H1 (cell line): ENCODE results near the gene UQCRQ. TPM values are rescaled to one million over a fixed set of nuclear protein-coding genes. Genes with fewer than 3 reads are reported as not detected.

Experiments
- CTCF ChIA-PET: fragments of 300-600 bp; sonication (Branson Sonifier 250); formaldehyde crosslinking; loops from one replicate; lab custom pipeline; 2021; ENCODE audit not compliant: partially characterized antibody; lab: Charles Lee
- POLR2A ChIA-PET: fragments of 300-600 bp; sonication (Branson Sonifier 250); formaldehyde crosslinking; loops from one replicate; lab custom pipeline; 2021; ENCODE audit warnings: inconsistent platforms; ENCODE audit not compliant: partially characterized antibody; lab: Charles Lee
- DNase-seq, 2 experiments: peaks; one replicate each; pipeline versions ENCODE4 v3.0.0 to v3.0.0-alpha.2; 2010 to 2022; ENCODE audit warnings: low spot score in 2 of 2, low read depth in 1 of 2, mixed read lengths in 1 of 2
- FAIRE-seq: peaks from 2 replicates; lab custom pipeline; 2011; peaks lifted over from hg19 to GRCh38; lab: Jason Lieb, UNC
- H2AFZ ChIP-seq: 2 replicates; pipeline ENCODE4 v1.8.1; 2012; ENCODE audit warnings: low read length, inconsistent platforms
- H2AK5ac ChIP-seq: 2 replicates; pipeline ENCODE4 v1.6.1; 2013; ENCODE audit warnings: low read depth, low read length
- H2BK120ac ChIP-seq: replicated peaks from 2 replicates; pipeline ENCODE3; 2013; ENCODE audit warnings: low read depth, low read length, inconsistent platforms
- H2BK12ac ChIP-seq: 2 replicates; pipeline ENCODE4 v1.6.1; 2013; ENCODE audit warnings: low read depth, low read length
- H2BK15ac ChIP-seq: 2 replicates; pipeline ENCODE4 v1.6.1; 2013; ENCODE audit warnings: low read length
- H2BK20ac ChIP-seq: 2 replicates; pipeline ENCODE4 v1.6.1; 2013; ENCODE audit warnings: low read length
- H2BK5ac ChIP-seq: 2 replicates; pipeline ENCODE4 v1.6.1; 2013; ENCODE audit warnings: low read depth, low read length
- H3K14ac ChIP-seq: 2 replicates; pipeline ENCODE4 v1.6.1; 2013; ENCODE audit warnings: inconsistent platforms; ENCODE audit not compliant: insufficient read length
- H3K18ac ChIP-seq: 2 replicates; pipeline ENCODE4 v1.6.1; 2013; ENCODE audit warnings: low read length; ENCODE audit errors: extremely low read depth
- H3K23ac ChIP-seq: 2 replicates; pipeline ENCODE4 v1.6.1; 2013; ENCODE audit warnings: inconsistent platforms; ENCODE audit not compliant: insufficient read length
- H3K23me2 ChIP-seq: 2 replicates; pipeline ENCODE4 v1.6.1; 2013; ENCODE audit warnings: low read depth, low read length
- H3K27ac ChIP-seq: 2 replicates; pipeline ENCODE4 v1.6.1; 2011; ENCODE audit warnings: low read depth, low read length, inconsistent platforms
- H3K27me3 ChIP-seq, 4 experiments: replicated peaks in 1 of 4; 1 replicate in 1 of 4; 2 replicates in 3 of 4; pipeline versions ENCODE4 v1.6.1 to v1.8.1; 2011 to 2013; ENCODE audit warnings: low read length in 3 of 4, mild to moderate bottlenecking in 3 of 4, inconsistent platforms in 2 of 4, mixed read lengths in 2 of 4, moderate library complexity in 1 of 4; ENCODE audit not compliant: control insufficient read depth in 3 of 4, insufficient read depth in 3 of 4; ENCODE audit errors: extremely low read depth in 1 of 4
- H3K36me3 ChIP-seq, 4 experiments: 2 replicates each; pipeline versions ENCODE4 v1.6.1 to v1.8.1; 2011 to 2013; ENCODE audit warnings: mild to moderate bottlenecking in 4 of 4, low read length in 3 of 4, moderate library complexity in 2 of 4, control low read depth in 1 of 4, inconsistent platforms in 1 of 4; ENCODE audit not compliant: insufficient read depth in 4 of 4, control insufficient read depth in 2 of 4
- H3K4ac ChIP-seq: replicated peaks from 2 replicates; pipeline ENCODE3; 2013; ENCODE audit warnings: low read length, low read depth, mixed read lengths, inconsistent platforms; ENCODE audit not compliant: insufficient read length
- H3K4me1 ChIP-seq, 4 experiments: replicated peaks in 1 of 4; 1 replicate in 1 of 4; 2 replicates in 3 of 4; pipeline versions ENCODE4 v1.6.1 to v1.8.1; 2011 to 2013; ENCODE audit warnings: low read length in 3 of 4, inconsistent platforms in 2 of 4, mixed read lengths in 1 of 4; ENCODE audit not compliant: insufficient read depth in 4 of 4, control insufficient read depth in 3 of 4
- H3K4me2 ChIP-seq, 2 experiments: 2 replicates each; pipeline versions ENCODE4 v1.6.1 to v1.8.1; 2011 to 2013; ENCODE audit warnings: low read depth in 2 of 2, low read length in 2 of 2, control low read depth in 1 of 2, inconsistent platforms in 1 of 2, mild to moderate bottlenecking in 1 of 2; ENCODE audit not compliant: insufficient read depth in 1 of 2
- H3K4me3 ChIP-seq, 4 experiments: fragments of 200-600, 300-600 bp in 1 of 4; sonication (generic), shearing (Covaris generic), sonication (Bioruptor Twin) in 1 of 4; 2 replicates each; pipeline versions ENCODE4 v1.5.1 to v1.8.1; 2011 to 2016; ENCODE audit warnings: low read length in 4 of 4, low read depth in 3 of 4, control low read depth in 2 of 4, inconsistent platforms in 2 of 4, mild to moderate bottlenecking in 2 of 4, mixed read lengths in 1 of 4, moderate library complexity in 1 of 4; ENCODE audit not compliant: insufficient read depth in 2 of 4; ENCODE audit errors: extremely low read depth in 1 of 4
- H3K56ac ChIP-seq: replicated peaks from 2 replicates; pipeline ENCODE3; 2013; ENCODE audit warnings: low read depth, mild to moderate bottlenecking, mixed read lengths, low read length, inconsistent platforms; ENCODE audit not compliant: insufficient read length
- H3K79me1 ChIP-seq: 2 replicates; pipeline ENCODE4 v1.6.1; 2013; ENCODE audit warnings: low read depth, low read length, control low read depth
- H3K79me2 ChIP-seq, 2 experiments: 2 replicates each; pipeline versions ENCODE4 v1.6.1 to v1.8.1; 2012 to 2013; ENCODE audit warnings: low read length in 2 of 2, mild to moderate bottlenecking in 2 of 2, inconsistent platforms in 1 of 2; ENCODE audit not compliant: insufficient read depth in 2 of 2, control insufficient read depth in 1 of 2
- H3K9ac ChIP-seq, 4 experiments: replicated peaks in 1 of 4; 1 replicate in 1 of 4; 2 replicates in 3 of 4; pipeline versions ENCODE4 v1.6.1 to v1.8.1; 2011 to 2013; ENCODE audit warnings: low read depth in 3 of 4, low read length in 3 of 4, control low read depth in 2 of 4, mild to moderate bottlenecking in 2 of 4, moderate library complexity in 2 of 4, inconsistent platforms in 1 of 4; ENCODE audit errors: extremely low read depth in 1 of 4
- H3K9me3 ChIP-seq, 2 experiments: 2 replicates each; pipeline versions ENCODE4 v1.6.1 to v1.8.1; 2012 to 2013; ENCODE audit warnings: mild to moderate bottlenecking in 2 of 2, moderate library complexity in 2 of 2, control low read depth in 1 of 2, inconsistent platforms in 1 of 2, low read depth in 1 of 2, low read length in 1 of 2, mixed read lengths in 1 of 2; ENCODE audit not compliant: insufficient read depth in 2 of 2
- H4K20me1 ChIP-seq, 2 experiments: replicated peaks in 1 of 2; 2 replicates each; pipeline versions ENCODE3 to v1.8.1; 2011 to 2013; ENCODE audit warnings: inconsistent platforms in 2 of 2, low read length in 2 of 2, mild to moderate bottlenecking in 1 of 2; ENCODE audit not compliant: insufficient read depth in 2 of 2, control insufficient read depth in 1 of 2
- H4K5ac ChIP-seq: 2 replicates; pipeline ENCODE4 v1.6.1; 2013; ENCODE audit warnings: low read length, low read depth, mixed read lengths, inconsistent platforms; ENCODE audit not compliant: insufficient read length
- H4K8ac ChIP-seq: 2 replicates; pipeline ENCODE4 v1.8.0; 2013; ENCODE audit warnings: mild to moderate bottlenecking, moderate library complexity, low read length, inconsistent platforms; ENCODE audit not compliant: insufficient read depth; ENCODE audit errors: extremely low read depth
- H4K91ac ChIP-seq: replicated peaks from 2 replicates; pipeline ENCODE3; 2013; ENCODE audit warnings: low read length, mixed read lengths, inconsistent platforms; ENCODE audit not compliant: insufficient read length
- BACH1 ChIP-seq: IDR thresholded peaks from 2 replicates; pipeline ENCODE4 v1.6.1; 2012; ENCODE audit warnings: low read length, improper control_type of control experiment
- BCL11A ChIP-seq, 2 experiments: IDR thresholded peaks; one replicate each; pipeline ENCODE4 v1.6.1; 2011; ENCODE audit warnings: low read depth in 2 of 2, low read length in 2 of 2, mild to moderate bottlenecking in 2 of 2
- CBX5 ChIP-seq: fragments of 300-800, 300-1000 bp; sonication (generic); IDR thresholded peaks from 2 replicates; pipeline ENCODE4 v1.7.1; 2016; ENCODE audit warnings: antibody characterized with exemption, low read length, low read depth
- CTCF ChIP-seq, 3 experiments: IDR thresholded peaks; 1 replicate in 2 of 3; 2 replicates in 1 of 3; pipeline versions ENCODE4 v1.5.1 to v1.6.1; 2011; ENCODE audit warnings: low read length in 3 of 3, mild to moderate bottlenecking in 3 of 3, inconsistent platforms in 2 of 3, low read depth in 1 of 3, moderate library complexity in 1 of 3; ENCODE audit not compliant: insufficient read depth in 1 of 3; ENCODE audit errors: control extremely low read depth in 1 of 3
- E2F6 ChIP-seq: IDR thresholded peaks from 2 replicates; pipeline ENCODE4 v1.6.1; 2012; ENCODE audit warnings: inconsistent platforms
- EGR1 ChIP-seq: IDR thresholded peaks from 2 replicates; pipeline ENCODE4 v1.6.1; 2011; ENCODE audit warnings: low read depth, low read length, borderline replicate concordance
- GTF2F1 ChIP-seq: IDR thresholded peaks from 2 replicates; pipeline ENCODE4 v1.6.1; 2012; ENCODE audit warnings: low read depth, low read length, improper control_type of control experiment, borderline replicate concordance
- RFX5 ChIP-seq: IDR thresholded peaks from 2 replicates; pipeline ENCODE4 v1.6.1; 2011; ENCODE audit warnings: low read depth, low read length, improper control_type of control experiment, borderline replicate concordance
- SP2 ChIP-seq: IDR thresholded peaks from 2 replicates; pipeline ENCODE4 v1.6.1; 2012; ENCODE audit warnings: mild to moderate bottlenecking, low read length, inconsistent platforms
- SRF ChIP-seq: IDR thresholded peaks from 2 replicates; pipeline ENCODE4 v1.6.1; 2011; ENCODE audit warnings: mild to moderate bottlenecking, low read depth, low read length, moderate library complexity
- TAF1 ChIP-seq: IDR thresholded peaks from 2 replicates; pipeline ENCODE4 v1.6.1; 2011; ENCODE audit warnings: mild to moderate bottlenecking, low read depth, low read length
- WGBS, 2 experiments: shearing (Covaris generic) in 1 of 2; methylation state at CpG; one replicate each; pipeline versions ENCODE4 v1.1.6 to v1.1.7; 2013 to 2015; ENCODE audit warnings: low lambda C conversion rate in 2 of 2, mixed read lengths in 2 of 2, inconsistent platforms in 1 of 2, low coverage in 1 of 2, missing lambda C conversion rate in 1 of 2; ENCODE audit not compliant: insufficient replicate concordance in 2 of 2, insufficient coverage in 1 of 2, insufficient read length in 1 of 2; ENCODE audit errors: extremely low coverage in 1 of 2, missing lambda C conversion rate in 1 of 2; 5-methylcytosine and 5-hydroxymethylcytosine counted together
- polyA plus RNA-seq, 7 experiments: library from polyadenylated mRNA; depleted of rRNA in 3 of 7; stranded (reverse) in 5 of 7; unstranded in 2 of 7; fragments of >200 nt in 5 of 7; fragments of 200-250 nt in 2 of 7; gene quantifications; 1 replicate in 5 of 7; 2 replicates in 1 of 7; 4 replicates in 1 of 7; pipeline versions ENCODE4 v1.2.1 to v1.2.3, GENCODE V29; 2011 to 2013; ENCODE audit warnings: missing spikeins in 2 of 7, mixed read lengths in 2 of 7
- total RNA-seq: library from RNA; stranded (reverse); fragmentation: NEBNext Ultra II Directional; extraction: Animal tissue kit (Norgen Biotek cat#: 25700); gene quantifications from 2 replicates; pipeline ENCODE4 v1.2.1, GENCODE V29; 2021

UQCRQ gene
- total and polyA plus RNA-seq, 2 of the 8 experiments (the other 6 are each of a cell fraction or from before 2014, with no cell fraction given): 177 to 293 TPM

GRCh38 chr5:132915681-132916080, 49.2 kb downstream of the UQCRQ start:
- peaks cover 2 to 3% of the 10 kb centered on the region in 2 experiments for H4K20me1 ChIP-seq
- POLR2A ChIA-PET: no interaction called here

More at GRCh38 chr5:132915681-132916080, 49.2 kb downstream of the UQCRQ start:
- no peak for DNase-seq
- no peak overlapping the region for H2BK5ac ChIP-seq
- no peak overlapping the region for H3K9ac ChIP-seq
- no peaks in the 10 kb centered on the region for H3K27me3 ChIP-seq
- H3K9me3 ChIP-seq: no peaks in the 10 kb centered on the region
- H3K79me1 ChIP-seq: no peaks in the 10 kb centered on the region; the same call in 1 of the 2 replicates
- H2AFZ ChIP-seq: no peak overlapping the region
- H2BK20ac ChIP-seq: no peak overlapping the region
- no peak overlapping the region for H3K4ac ChIP-seq
- H3K27ac ChIP-seq: no peak overlapping the region
- peaks cover 0 to 6% of the 10 kb centered on the region in 2 experiments; a peak in 2 of 4 replicates for H3K79me2 ChIP-seq
- H2BK12ac ChIP-seq: no peak overlapping the region
- H3K18ac ChIP-seq: no peak overlapping the region
- CTCF ChIA-PET: no interaction called here
- peaks cover 0 to 29% (median 2%) of the 10 kb centered on the region in 4 experiments; a peak in 3 of 8 replicates for H3K36me3 ChIP-seq
- H4K8ac ChIP-seq: no peak overlapping the region
- H2AK5ac ChIP-seq: no peak overlapping the region
- H3K4me3 ChIP-seq: no peak overlapping the region
- no peak overlapping the region for H4K5ac ChIP-seq
- 94% methylated on average over 5 of the region's 5 CpGs; no CpG with 5 or more reads in 1 of the 2 experiments for WGBS, 2 experiments
- no peak overlapping the region for H3K14ac ChIP-seq
- TF ChIP-seq SP2 (no peak), BCL11A (IDR thresholded peaks at IDR 0.05; ENCODE audit: low read depth in 2 of 2, low read length in 2 of 2) (no peak), CBX5 (no peak), GTF2F1 (no peak), SRF (no peak), RFX5 (no peak), E2F6 (no peak), EGR1 (no peak), BACH1 (no peak), CTCF (IDR thresholded peaks at IDR 0.05; ENCODE audit: control extremely low read depth in 1 of 3, insufficient read depth in 1 of 3, low read depth in 1 of 3, low read length in 3 of 3) (no peak), TAF1 (no peak)
- no peaks in the 10 kb centered on the region; the same call in 1 of the 2 replicates for H3K23me2 ChIP-seq
- FAIRE-seq: no peak
- H2BK120ac ChIP-seq: no peak overlapping the region
- H3K4me1 ChIP-seq: no peaks in the 10 kb centered on the region
- H3K23ac ChIP-seq: no peak overlapping the region
- H2BK15ac ChIP-seq: no peak overlapping the region
- H3K56ac ChIP-seq: no peak overlapping the region
- no peak overlapping the region for H3K4me2 ChIP-seq
- H4K91ac ChIP-seq: no peak overlapping the region
